Thyroid gland (tissue), 4 donors: ENCODE results near the gene NPIPB2. TPM values are rescaled to one million over a fixed set of nuclear protein-coding genes. Genes with fewer than 3 reads are reported as not detected.
"Not testable (repeated sequence)": the region's sequence is repeated elsewhere in the genome, so short reads cannot be mapped to it uniquely, and the experiment has no call there.

ENCODE experiments used
- DNase-seq, 2 donors: peaks; one replicate each; pipeline ENCODE4 v3.0.0-alpha.2; 2019
- H3K27ac ChIP-seq, 3 donors: fragments of 200-600 bp; sonication (generic); 1 replicate in 2 of 3; 2 replicates in 1 of 3; pipeline ENCODE4 v1.5.1; 2016 to 2019; ENCODE audit warnings: mild to moderate bottlenecking in 1 of 3, moderate library complexity in 1 of 3
- H3K27me3 ChIP-seq: fragments of 200-600 bp; sonication (generic); one replicate; pipeline ENCODE4 v1.5.1; 2019
- H3K36me3 ChIP-seq, 2 donors: fragments of 200-600 bp; sonication (generic); one replicate each; pipeline ENCODE4 v1.5.1; 2016 to 2019
- H3K4me1 ChIP-seq, 2 donors: fragments of 200-600 bp; sonication (generic); one replicate each; pipeline ENCODE4 v1.5.1; 2017 to 2019
- H3K4me3 ChIP-seq, 3 donors: fragments of 200-600 bp; sonication (generic); replicated peaks in 1 of 3; 1 replicate in 2 of 3; 2 replicates in 1 of 3; pipeline ENCODE4 v1.5.1; 2016; ENCODE audit warnings: mild to moderate bottlenecking in 1 of 3
- H3K9me3 ChIP-seq: fragments of 200-600 bp; sonication (generic); one replicate; pipeline ENCODE4 v1.5.1; 2017
- POLR2A ChIP-seq, 2 donors: fragments of 450-650 bp; IDR thresholded peaks; one replicate each; pipeline ENCODE4 v1.6.1; 2017; ENCODE audit warnings: antibody characterized with exemption in 2 of 2, mild to moderate bottlenecking in 2 of 2, moderate library complexity in 1 of 2
- WGBS, 2 donors: methylation state at CpG; one replicate each; pipeline ENCODE4 v1.1.5; 2017; 5-methylcytosine and 5-hydroxymethylcytosine counted together
- intact Hi-C: fragments of 100-400 bp; cut with DNase I; formaldehyde crosslinking; loops from one replicate; pipeline ENCODE4 v1.15.1; 2023
- total RNA-seq, 4 donors: library from RNA; depleted of rRNA; stranded (reverse); fragments of >200 nt; gene quantifications; one replicate each; pipeline ENCODE4 v1.2.3, GENCODE V29; 2016
- TF ChIP-seq, protein P1 (sequence below), 6 experiments: fragments of 200-600 bp in 3 of 6; fragments of 450-650 bp in 3 of 6; sonication (generic) in 3 of 6; IDR thresholded peaks; one replicate each; pipeline ENCODE4 v1.5.1; 2016 to 2019; ENCODE audit warnings: antibody characterized with exemption in 6 of 6, mild to moderate bottlenecking in 2 of 6, inconsistent platforms in 1 of 6, moderate library complexity in 1 of 6

NPIPB2 gene
- total RNA-seq, result 10 to 100 TPM in 1 of 4 donors, 1 to 10 TPM in 3; 5.9 to 34.4 (median 9.7) TPM

DNA sequence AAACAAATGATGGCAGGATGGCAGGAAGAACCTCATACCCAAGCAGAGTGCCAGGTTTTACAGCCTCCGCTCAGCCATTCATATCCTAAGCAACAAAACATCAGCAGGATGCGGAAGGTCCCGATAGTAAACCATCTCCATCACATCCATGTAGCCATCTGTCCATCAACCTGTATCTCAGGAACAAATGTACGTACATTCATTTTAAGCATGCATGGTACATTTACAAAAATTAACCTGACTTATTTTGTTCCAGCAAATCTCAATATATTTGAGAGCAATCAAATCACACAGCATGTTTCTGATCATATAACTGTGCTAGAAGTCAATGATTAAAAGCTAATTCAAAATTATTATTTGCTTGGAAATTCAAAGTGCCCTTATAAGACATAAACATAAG is at the start of gene NPIPB2:
Gene NPIPB2 (minus strand): TSS at position 101 of the 400 bp plus-strand sequence. CDS start 0 bp downstream, at position 101.
- H3K27ac ChIP-seq, H3K4me3 ChIP-seq, intact Hi-C loops, H3K4me1 ChIP-seq, H3K36me3 ChIP-seq, H3K27me3 ChIP-seq, DNase-seq, H3K9me3 ChIP-seq: not testable (repeated sequence)
- 80 to 97% methylated on average over 2 to 3 of the region's 4 CpGs for WGBS, 2 donors

DNA sequence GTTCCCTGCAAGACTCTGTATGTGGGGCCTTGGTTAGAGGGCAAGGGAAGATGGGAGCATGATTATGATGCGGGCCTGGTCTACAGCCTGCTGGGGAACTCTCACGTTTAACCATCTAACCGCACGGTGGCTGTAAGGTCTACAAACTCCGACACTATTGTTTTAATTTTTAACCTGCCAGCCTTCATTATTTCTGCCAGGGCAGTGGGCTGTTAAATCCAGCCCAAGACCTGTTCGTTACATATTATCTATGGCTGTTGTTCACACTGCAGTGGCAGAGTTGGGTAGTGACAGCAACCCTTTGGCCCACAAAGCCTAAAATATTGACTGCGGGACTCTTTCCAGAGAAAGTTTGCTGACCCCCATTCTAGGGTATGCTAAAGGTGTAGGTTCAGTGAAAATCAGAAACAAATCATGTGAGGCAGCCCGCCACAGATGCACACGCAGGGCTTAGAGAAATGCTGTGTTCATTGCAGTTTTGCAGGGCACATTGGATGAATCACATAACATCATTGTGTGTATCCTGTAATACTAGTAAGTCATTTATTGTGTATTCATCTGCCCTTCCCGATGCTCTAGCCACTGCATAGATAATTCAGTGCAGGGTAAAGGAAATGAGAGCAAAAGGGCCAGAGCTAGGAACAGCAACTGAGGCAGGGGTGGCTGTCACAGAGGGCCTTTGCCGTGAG is 49.0 kb upstream of the NPIPB2 start:
- H3K27ac ChIP-seq, result no peak overlapping the region
- no peaks in the 10 kb centered on the region for H3K9me3 ChIP-seq
- H3K4me3 ChIP-seq, result no peak overlapping the region
- no peaks in the 10 kb centered on the region for H3K27me3 ChIP-seq
- no peak for DNase-seq
- peaks cover 5 to 13% of the 10 kb centered on the region in 2 donors for H3K4me1 ChIP-seq
- H3K36me3 ChIP-seq, result no peaks in the 10 kb centered on the region
- TF ChIP-seq POLR2A (IDR thresholded peaks at IDR 0.05), result no peak
- TF ChIP-seq, protein P1, sequence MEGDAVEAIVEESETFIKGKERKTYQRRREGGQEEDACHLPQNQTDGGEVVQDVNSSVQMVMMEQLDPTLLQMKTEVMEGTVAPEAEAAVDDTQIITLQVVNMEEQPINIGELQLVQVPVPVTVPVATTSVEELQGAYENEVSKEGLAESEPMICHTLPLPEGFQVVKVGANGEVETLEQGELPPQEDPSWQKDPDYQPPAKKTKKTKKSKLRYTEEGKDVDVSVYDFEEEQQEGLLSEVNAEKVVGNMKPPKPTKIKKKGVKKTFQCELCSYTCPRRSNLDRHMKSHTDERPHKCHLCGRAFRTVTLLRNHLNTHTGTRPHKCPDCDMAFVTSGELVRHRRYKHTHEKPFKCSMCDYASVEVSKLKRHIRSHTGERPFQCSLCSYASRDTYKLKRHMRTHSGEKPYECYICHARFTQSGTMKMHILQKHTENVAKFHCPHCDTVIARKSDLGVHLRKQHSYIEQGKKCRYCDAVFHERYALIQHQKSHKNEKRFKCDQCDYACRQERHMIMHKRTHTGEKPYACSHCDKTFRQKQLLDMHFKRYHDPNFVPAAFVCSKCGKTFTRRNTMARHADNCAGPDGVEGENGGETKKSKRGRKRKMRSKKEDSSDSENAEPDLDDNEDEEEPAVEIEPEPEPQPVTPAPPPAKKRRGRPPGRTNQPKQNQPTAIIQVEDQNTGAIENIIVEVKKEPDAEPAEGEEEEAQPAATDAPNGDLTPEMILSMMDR (IDR thresholded peaks at IDR 0.05), result no peak
- intact Hi-C loops, result no loop called here
- WGBS, 2 donors, result 94 to 95% methylated on average over 11 of the region's 11 CpGs

DNA sequence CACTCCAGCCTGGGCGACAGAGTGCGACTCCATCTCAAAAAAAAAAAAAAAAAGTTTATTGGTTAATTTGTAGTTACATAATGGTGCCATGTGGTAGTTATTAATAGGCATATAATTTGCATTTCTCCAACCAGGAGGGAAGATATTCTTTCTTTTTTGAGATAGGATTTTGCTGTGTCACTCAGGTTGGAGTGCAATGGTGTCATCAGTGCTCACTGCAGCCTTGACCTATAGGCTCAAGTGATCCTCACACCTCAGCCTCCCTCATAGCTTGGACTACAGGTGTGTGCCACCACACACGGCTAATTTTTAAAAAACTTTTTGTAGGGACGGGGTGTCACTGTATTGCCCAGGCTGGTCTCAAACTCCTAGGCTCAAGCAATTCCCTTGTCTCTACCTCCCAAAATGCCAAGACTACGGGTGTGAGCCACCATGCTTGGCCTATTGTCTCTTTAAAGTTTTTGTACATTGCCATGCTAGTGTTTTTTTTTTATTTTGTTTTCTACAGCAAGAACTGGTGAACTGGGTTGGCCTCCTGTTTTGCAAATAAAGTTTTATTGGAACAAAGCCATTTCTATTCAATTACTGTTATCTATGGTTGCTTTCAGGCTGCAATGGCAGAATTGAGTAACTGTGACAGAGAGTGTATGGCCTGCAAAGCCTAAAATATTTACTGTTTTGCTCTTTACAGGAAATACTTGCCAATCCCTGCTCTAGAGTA is 46.6 kb upstream of the NPIPB2 start:
- Histone ChIP-seq H3K36me3 (no peaks in the 10 kb centered on the region), H3K4me1 (no peaks in the 10 kb centered on the region), H3K27me3 (no peaks in the 10 kb centered on the region), H3K4me3 (no peak overlapping the region), H3K27ac (no peak overlapping the region), H3K9me3 (no peaks in the 10 kb centered on the region)
- intact Hi-C loops, result no loop called here
- no peak for TF ChIP-seq POLR2A (IDR thresholded peaks at IDR 0.05)
- TF ChIP-seq, protein P1 (IDR thresholded peaks at IDR 0.05), result no peak
- WGBS, 2 donors, result 75 to 90% methylated on average over 5 of the region's 5 CpGs
- no peak for DNase-seq

DNA sequence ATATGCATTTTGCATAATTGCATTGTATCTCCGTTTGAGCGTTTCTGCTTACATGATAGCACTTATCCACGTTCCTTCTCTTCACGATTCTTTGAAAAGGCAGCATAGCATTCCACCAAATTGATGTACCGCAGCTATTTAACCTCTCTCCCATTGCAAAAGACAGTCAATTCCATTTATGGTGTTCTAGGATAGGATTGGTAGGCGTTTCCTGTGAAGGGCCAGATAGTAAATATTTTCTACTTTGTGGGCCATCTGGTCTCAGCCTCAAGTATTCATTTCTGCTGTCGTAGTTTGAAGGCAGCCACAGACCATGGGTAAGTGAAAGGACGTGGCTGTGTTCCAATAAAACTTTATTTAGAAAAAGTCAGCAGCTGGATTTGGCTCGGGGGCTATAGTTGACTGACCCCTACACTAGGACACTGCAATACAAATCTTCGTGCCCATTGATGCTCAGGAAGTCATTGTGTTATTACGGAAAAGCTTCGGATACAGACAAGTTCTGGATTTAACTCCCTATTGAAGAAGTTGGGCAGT is 44.7 kb upstream of the NPIPB2 start:
- intact Hi-C loops, result no loop called here
- 94% methylated on average over 12 of the region's 12 CpGs for WGBS, 2 donors
- no peaks in the 10 kb centered on the region for H3K4me1 ChIP-seq
- no peaks in the 10 kb centered on the region for H3K36me3 ChIP-seq
- TF ChIP-seq, protein P1 (IDR thresholded peaks at IDR 0.05), result no peak
- no peak for TF ChIP-seq POLR2A (IDR thresholded peaks at IDR 0.05)
- H3K9me3 ChIP-seq, result no peaks in the 10 kb centered on the region
- H3K27me3 ChIP-seq, result no peaks in the 10 kb centered on the region
- no peak for DNase-seq
- no peak overlapping the region for H3K27ac ChIP-seq
- no peak overlapping the region for H3K4me3 ChIP-seq

DNA sequence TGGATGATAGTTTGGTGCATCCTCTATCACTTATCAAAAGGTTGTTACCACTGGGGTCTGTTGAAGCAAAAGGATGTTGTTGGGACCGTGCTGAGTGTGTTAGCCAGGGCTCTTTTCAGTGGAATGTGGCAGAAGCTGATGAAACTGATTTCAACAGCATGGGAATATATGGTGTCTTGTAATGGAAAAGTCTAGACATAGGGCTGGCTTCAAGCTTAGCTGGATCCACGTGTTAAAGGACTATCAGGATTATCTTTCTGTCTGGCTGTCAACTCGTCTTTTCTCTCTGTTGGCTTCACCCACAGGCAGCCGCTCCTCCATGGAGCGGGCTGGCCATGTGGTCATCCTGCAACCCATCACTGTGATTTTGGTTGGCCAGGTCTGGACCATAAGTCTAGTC is 43.4 kb upstream of the NPIPB2 start:
- no peaks in the 10 kb centered on the region for H3K36me3 ChIP-seq
- no peaks in the 10 kb centered on the region for H3K4me1 ChIP-seq
- no peak for TF ChIP-seq POLR2A (IDR thresholded peaks at IDR 0.05)
- TF ChIP-seq, protein P1 (IDR thresholded peaks at IDR 0.05), result no peak
- no peak for DNase-seq
- H3K27me3 ChIP-seq, result no peaks in the 10 kb centered on the region
- H3K27ac ChIP-seq, result no peak overlapping the region
- 69 to 83% methylated on average over 5 of the region's 5 CpGs for WGBS, 2 donors
- H3K4me3 ChIP-seq, result no peak overlapping the region
- intact Hi-C loops, result no loop called here
- H3K9me3 ChIP-seq, result no peaks in the 10 kb centered on the region
